HG03196 (cell line): ENCODE results near the gene SNRNP25.
"Not testable (repeated sequence)": the region's sequence is repeated elsewhere in the genome, so short reads cannot be mapped to it uniquely, and the experiment has no call there.

Source experiments
- ATAC-seq: cut with Tn5 transposase; IDR thresholded peaks from one replicate; pipeline ENCODE4 v1.9.1; 2021; ENCODE audit not compliant: unreplicated experiment

The SNRNP25 gene

GRCh38 chr16:53346-54236 lies at the start of gene SNRNP25, which contains the start of gene POLR3K:
Gene SNRNP25 (plus strand): TSS chr16:53828. CDS start chr16:54017, 189 bp downstream.
Gene POLR3K (minus strand): TSS chr16:53608. CDS start chr16:53586, 22 bp downstream.
- peak; percentile 91 for ATAC-seq

- ATAC-seq: no peak
These were observed 43.5 kb upstream of the SNRNP25 start for GRCh38 chr16:9903-10665.

GRCh38 chr16:10772-11171 lies 42.9 kb upstream of the SNRNP25 start:
- not testable (repeated sequence) for ATAC-seq

- not testable (repeated sequence) for ATAC-seq
These were observed 36.4 kb upstream of the SNRNP25 start for GRCh38 chr16:17062-17765.

- not testable (repeated sequence) for ATAC-seq
These were observed 32.7 kb upstream of the SNRNP25 start for GRCh38 chr16:20886-21285.

- not testable (repeated sequence) for ATAC-seq
These were observed 29.5 kb upstream of the SNRNP25 start for GRCh38 chr16:24151-24550.

GRCh38 chr16:25926-26348 lies 27.7 kb upstream of the SNRNP25 start:
- peak; percentile 70 for ATAC-seq

- ATAC-seq: not testable (repeated sequence)
These were observed 23.0 kb upstream of the SNRNP25 start for GRCh38 chr16:30627-31026.

- ATAC-seq: not testable (repeated sequence)
These were observed 20.3 kb upstream of the SNRNP25 start for GRCh38 chr16:33154-33876.

GRCh38 chr16:33877-34647 lies 19.6 kb upstream of the SNRNP25 start:
- ATAC-seq: no peak

- ATAC-seq: no peak
These were observed 19.0 kb upstream of the SNRNP25 start for GRCh38 chr16:34648-34987.

- no peak for ATAC-seq
These were observed 18.5 kb upstream of the SNRNP25 start for GRCh38 chr16:35011-35677.

GRCh38 chr16:35678-36305 lies 17.8 kb upstream of the SNRNP25 start:
- no peak for ATAC-seq

GRCh38 chr16:36336-36984 lies 17.2 kb upstream of the SNRNP25 start:
- ATAC-seq: no peak

- no peak for ATAC-seq
These were observed 16.1 kb upstream of the SNRNP25 start for GRCh38 chr16:37511-37910.

- not testable (repeated sequence) for ATAC-seq
These were observed 15.4 kb upstream of the SNRNP25 start for GRCh38 chr16:38206-38605.

GRCh38 chr16:38941-39892 lies 14.4 kb upstream of the SNRNP25 start:
- ATAC-seq: peak; percentile 58
